Psoas muscle (tissue), 8 donors: ENCODE measurements around the gene OASL. TPM values are rescaled to one million over a fixed set of nuclear protein-coding genes. Genes with fewer than 3 reads are reported as not detected.

Experiments
- ATAC-seq, 4 donors: fragments of 200-7000 bp; cut with Tn5 transposase; one replicate each; pipeline ENCODE4 v1.9.1; 2020; ENCODE audit warnings: moderate library complexity in 3 of 4, mild to moderate bottlenecking in 2 of 4
- DNase-seq, 2 donors: peaks; one replicate each; pipeline ENCODE4 v3.0.0-alpha.2; 2020
- H3K27ac ChIP-seq: fragments of 200-600 bp; one replicate; pipeline ENCODE4 v1.8.0; 2022
- H3K27me3 ChIP-seq, 3 donors: fragments of 200-600 bp in 1 of 3; one replicate each; pipeline versions ENCODE4 v1.6.1 to v1.8.0; 2013 to 2022; ENCODE audit warnings: low read length in 2 of 3, mild to moderate bottlenecking in 2 of 3, moderate library complexity in 1 of 3; ENCODE audit not compliant: insufficient read depth in 3 of 3
- H3K36me3 ChIP-seq, 2 donors: fragments of 200-600 bp in 1 of 2; one replicate each; pipeline versions ENCODE4 v1.6.1 to v1.8.0; 2013 to 2022; ENCODE audit warnings: low read depth in 1 of 2, mild to moderate bottlenecking in 1 of 2, moderate library complexity in 1 of 2; ENCODE audit not compliant: insufficient read depth in 1 of 2
- H3K4me1 ChIP-seq: fragments of 200-600 bp; one replicate; pipeline ENCODE4 v1.8.0; 2022
- H3K4me3 ChIP-seq: fragments of 200-600 bp; one replicate; pipeline ENCODE4 v1.8.0; 2022; ENCODE audit warnings: mild to moderate bottlenecking
- H3K9me3 ChIP-seq: fragments of 200-600 bp; one replicate; pipeline ENCODE4 v1.8.0; 2022
- WGBS, 3 donors: extraction: QIAGEN DNeasy Blood & Tissue Kit; methylation state at CpG; one replicate each; pipeline versions ENCODE4 v1.1.6 to v1.1.7; 2013; 5-methylcytosine and 5-hydroxymethylcytosine counted together
- intact Hi-C, 2 donors: fragments of 100-400 bp; cut with DNase I; formaldehyde crosslinking; loops; one replicate each; pipeline versions ENCODE4 v1.11.0 to v1.14.2; 2022
- polyA plus RNA-seq, 3 donors: library from polyadenylated mRNA; stranded (reverse); fragments of 200-250 nt; gene quantifications; one replicate each; pipeline ENCODE4 v1.2.3, GENCODE V29; 2013
- total RNA-seq, 4 donors: library from RNA; stranded (reverse); fragmentation: NEBNext Ultra II Directional in 2 of 4; extraction: Animal tissue kit (Norgen Biotek cat#: 25700) in 2 of 4; gene quantifications; one replicate each; pipeline versions ENCODE4 v1.2.1 to v1.2.4, GENCODE V29; 2021 to 2023
- TF ChIP-seq, protein P1 (sequence below): fragments of 200-600 bp; IDR thresholded peaks from one replicate; pipeline ENCODE4 v1.8.0; 2022; ENCODE audit warnings: antibody characterized with exemption
- donor health status: healthy with polysubstance abuse.
- donor health status: DM: no; HTN: no; CAD: no; lungs with moderate emphysema.
- donor health status: Bipolar disorder and iron deficiency.
- donor health status: healthy.
- donor health status: DM: yes; HTN: yes; CAD: no.
- donor health status: DM: no; HTN: no; CAD: no.
- donor health status: DM: no; HTN: no; CAD: no.
- donor health status: DM: yes; HTN: yes; CAD: no.

Gene OASL
- total and polyA plus RNA-seq, 7 donors: 0.15 to 0.30 (median 0.28) TPM; not detected in 1

DNA sequence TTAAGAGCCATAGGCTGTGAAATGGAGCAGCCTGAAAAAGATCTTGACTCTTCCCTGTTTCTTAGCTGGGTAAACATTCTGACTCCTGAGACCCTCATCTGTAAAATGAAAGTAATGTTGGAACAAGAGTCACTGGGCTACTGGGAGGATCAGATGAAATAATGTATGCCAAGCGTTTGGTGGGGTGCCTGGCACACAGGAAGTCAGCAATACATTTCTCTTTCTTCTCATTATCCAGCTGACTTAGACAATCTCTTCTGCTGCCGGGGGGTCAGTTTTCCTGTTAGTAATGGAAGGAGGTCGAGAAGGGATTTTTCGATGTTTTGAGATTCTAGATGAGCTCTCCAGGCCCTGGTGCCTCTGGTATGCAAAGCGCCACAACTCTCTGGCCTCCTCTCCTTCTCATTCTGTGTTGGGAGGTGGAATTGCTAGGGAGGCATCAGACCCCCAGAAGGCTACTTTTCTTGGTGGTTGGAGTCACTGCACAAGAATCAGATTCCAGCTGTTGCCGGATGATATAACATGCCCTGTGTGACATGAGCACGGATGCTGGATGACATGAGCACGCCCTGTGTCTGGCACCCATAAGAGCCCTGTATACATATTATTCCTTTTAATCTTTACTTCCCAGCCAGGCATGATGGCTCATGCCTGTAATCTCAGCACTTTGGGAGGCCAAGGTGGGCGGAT lies 4.3 kb downstream of the OASL start:
- intact Hi-C loops: no loop called here
- peaks cover 0 to 5% (median 3%) of the 10 kb centered on the region in 3 donors for H3K27me3 ChIP-seq
- no peaks in the 10 kb centered on the region for H3K36me3 ChIP-seq
- peaks cover 4% of the 10 kb centered on the region for H3K4me1 ChIP-seq
- H3K27ac ChIP-seq: no peak overlapping the region
- ATAC-seq (no peak), DNase-seq (no peak)
- TF ChIP-seq, protein P1, sequence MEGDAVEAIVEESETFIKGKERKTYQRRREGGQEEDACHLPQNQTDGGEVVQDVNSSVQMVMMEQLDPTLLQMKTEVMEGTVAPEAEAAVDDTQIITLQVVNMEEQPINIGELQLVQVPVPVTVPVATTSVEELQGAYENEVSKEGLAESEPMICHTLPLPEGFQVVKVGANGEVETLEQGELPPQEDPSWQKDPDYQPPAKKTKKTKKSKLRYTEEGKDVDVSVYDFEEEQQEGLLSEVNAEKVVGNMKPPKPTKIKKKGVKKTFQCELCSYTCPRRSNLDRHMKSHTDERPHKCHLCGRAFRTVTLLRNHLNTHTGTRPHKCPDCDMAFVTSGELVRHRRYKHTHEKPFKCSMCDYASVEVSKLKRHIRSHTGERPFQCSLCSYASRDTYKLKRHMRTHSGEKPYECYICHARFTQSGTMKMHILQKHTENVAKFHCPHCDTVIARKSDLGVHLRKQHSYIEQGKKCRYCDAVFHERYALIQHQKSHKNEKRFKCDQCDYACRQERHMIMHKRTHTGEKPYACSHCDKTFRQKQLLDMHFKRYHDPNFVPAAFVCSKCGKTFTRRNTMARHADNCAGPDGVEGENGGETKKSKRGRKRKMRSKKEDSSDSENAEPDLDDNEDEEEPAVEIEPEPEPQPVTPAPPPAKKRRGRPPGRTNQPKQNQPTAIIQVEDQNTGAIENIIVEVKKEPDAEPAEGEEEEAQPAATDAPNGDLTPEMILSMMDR: no peak
- H3K4me3 ChIP-seq: no peak overlapping the region
- H3K9me3 ChIP-seq: no peaks in the 10 kb centered on the region
- 60 to 63% (median 62%) methylated on average over 9 of the region's 9 CpGs for WGBS, 3 donors

DNA sequence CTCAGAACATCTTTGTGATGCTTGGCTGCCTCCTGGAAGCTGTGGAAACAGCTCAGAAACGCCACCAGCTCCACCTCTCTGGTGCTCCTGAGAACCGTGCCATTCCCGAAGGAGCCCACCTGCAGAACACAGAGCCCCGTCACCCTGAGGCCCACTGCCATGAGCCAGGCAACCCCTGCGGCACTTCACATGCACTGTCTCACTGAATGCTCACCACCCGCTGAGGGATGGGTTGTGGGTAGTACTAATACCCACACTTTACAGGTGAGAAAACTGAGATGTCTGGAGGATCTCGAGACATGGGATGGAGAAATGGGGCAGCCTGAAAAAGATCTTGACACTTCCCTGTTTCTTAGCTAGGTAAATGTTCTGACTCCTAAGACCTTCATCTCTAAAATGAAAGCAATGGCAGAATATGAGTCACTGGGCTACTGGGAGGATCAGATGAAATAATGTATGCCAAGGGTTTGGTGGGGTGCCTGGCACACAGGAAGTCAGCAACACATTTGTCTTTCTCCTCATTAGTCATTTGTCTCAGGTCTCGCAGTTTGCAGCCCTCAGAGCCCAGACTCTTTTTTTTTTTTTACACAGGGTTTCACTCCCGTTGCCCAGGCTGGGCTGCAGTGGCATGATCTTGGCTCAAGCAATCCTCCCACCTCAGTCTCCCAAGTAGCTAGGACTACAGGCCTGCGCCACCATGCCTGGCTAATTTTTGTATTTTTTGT lies 5.3 kb downstream of the OASL start:
- no peaks in the 10 kb centered on the region for H3K9me3 ChIP-seq
- TF ChIP-seq, protein P1: no peak
- intact Hi-C loops: no loop called here
- H3K27me3 ChIP-seq: peaks cover 0 to 5% (median 3%) of the 10 kb centered on the region in 3 donors
- H3K36me3 ChIP-seq: no peaks in the 10 kb centered on the region
- WGBS, 3 donors: 80 to 82% (median 81%) methylated on average over 10 of the region's 10 CpGs
- peaks cover 3% of the 10 kb centered on the region for H3K4me1 ChIP-seq
- no peak for DNase-seq
- no peak overlapping the region for H3K4me3 ChIP-seq
- ATAC-seq: no peak
- no peak overlapping the region for H3K27ac ChIP-seq

DNA sequence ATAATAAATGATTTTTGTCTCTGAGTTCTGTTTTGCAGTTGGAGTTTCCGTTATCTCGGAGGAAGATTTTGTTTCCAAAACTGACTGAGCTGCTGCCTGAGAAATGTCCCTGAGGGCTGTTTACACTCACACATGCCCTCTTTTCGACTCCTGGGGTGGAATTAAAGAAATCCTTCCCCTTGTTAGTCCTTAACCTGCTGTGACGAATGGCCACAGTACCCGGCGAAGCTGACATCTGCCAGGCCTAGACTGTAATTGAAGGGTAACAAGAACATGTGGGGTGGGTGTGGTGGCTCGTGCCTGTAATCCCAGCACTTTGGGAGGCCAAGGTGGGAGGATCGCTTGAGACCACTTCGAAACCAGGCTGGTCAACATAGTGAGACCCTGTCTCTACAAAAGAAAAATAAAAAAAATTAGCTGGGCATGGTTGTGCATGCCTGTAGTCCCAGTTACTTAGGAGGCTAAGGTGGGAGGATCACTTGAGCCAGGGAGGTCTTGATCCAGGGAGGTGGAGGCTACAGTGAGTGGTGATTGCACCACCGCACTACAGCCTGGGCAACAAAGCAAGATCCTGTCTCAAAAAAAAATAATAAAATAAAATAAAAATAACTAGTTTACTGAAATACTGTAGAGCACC lies 8.4 kb downstream of the OASL start:
- no peak for DNase-seq
- TF ChIP-seq, protein P1: no peak
- 40 to 49% (median 48%) methylated on average over 10 of the region's 10 CpGs for WGBS, 3 donors
- Histone ChIP-seq H3K36me3 (no peaks in the 10 kb centered on the region), H3K9me3 (no peaks in the 10 kb centered on the region), H3K4me3 (no peak overlapping the region), H3K27ac (no peak overlapping the region), H3K27me3 (no peaks in the 10 kb centered on the region), H3K4me1 (no peaks in the 10 kb centered on the region)
- no peak for ATAC-seq
- intact Hi-C loops: no loop called here

DNA sequence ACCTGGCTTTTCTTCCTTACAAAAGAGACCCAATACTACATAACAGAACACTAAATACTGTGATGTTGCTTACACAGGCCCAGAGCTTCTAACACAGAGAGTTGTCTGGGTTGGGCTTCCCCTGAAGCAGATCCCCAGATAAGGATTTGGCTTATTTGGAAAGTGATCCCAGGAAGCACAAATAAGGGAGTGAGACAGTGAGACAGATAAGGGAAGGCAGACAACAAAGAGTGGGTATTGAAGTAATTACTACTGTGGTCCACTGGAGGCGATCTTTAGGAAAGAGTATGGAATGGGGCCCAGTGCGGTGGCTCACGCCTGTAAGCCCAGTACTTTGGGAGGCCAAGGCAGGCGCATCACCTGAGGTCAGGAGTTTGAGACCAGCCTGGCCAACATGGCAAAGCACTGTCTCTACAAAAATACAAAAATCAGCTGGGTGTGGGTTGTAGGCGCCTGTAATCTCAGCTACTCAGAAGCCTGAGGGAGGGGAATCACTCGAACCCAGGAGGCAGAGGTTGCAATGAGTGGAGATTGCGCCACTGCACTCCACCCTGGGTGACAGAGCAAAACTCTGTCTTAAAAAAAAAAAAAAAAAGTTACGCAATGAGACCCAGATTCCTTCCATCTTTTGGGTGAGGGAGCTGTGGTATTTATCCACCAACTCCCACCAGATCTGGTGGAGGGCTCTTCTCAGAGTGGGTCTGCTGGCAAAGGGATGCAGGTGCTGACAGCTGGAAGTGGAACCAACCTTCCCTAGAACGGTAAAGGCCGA lies 12.6 kb downstream of the OASL start:
- H3K27ac ChIP-seq: no peak overlapping the region
- 85 to 89% (median 86%) methylated on average over 10 of the region's 10 CpGs for WGBS, 3 donors
- peaks cover 0 to 1% (median 0%) of the 10 kb centered on the region in 3 donors for H3K27me3 ChIP-seq
- no peak overlapping the region for H3K4me3 ChIP-seq
- no peaks in the 10 kb centered on the region for H3K9me3 ChIP-seq
- TF ChIP-seq, protein P1: no peak
- no peaks in the 10 kb centered on the region for H3K4me1 ChIP-seq
- H3K36me3 ChIP-seq: no peaks in the 10 kb centered on the region
- ATAC-seq: no peak
- no peak for DNase-seq
- intact Hi-C loops: no loop called here
